ENCODE measurements around the gene RPS6KB1.
"Not testable (repeated sequence)": the region's sequence is repeated elsewhere in the genome, so short reads cannot be mapped to it uniquely, and the experiment has no call there.

- TF ChIP-seq CTCF (IDR thresholded peaks at IDR 0.05); ZFX (IDR thresholded peaks at IDR 0.05; ENCODE audit: borderline replicate concordance): not testable (repeated sequence)
These were observed 54.4 kb downstream of the RPS6KB1 start for GRCh38 chr17:59947310-59947709.

Data from 22Rv1 (cell line).